Measurements from ENCODE around the gene NFIB. TPM values are rescaled to one million over a fixed set of nuclear protein-coding genes. Genes with fewer than 3 reads are reported as not detected.

Gene NFIB
- total RNA-seq, 1 donor from 2014 or later: 104 TPM

GRCh38 chr9:14170392-14170931 is 143.5 kb downstream of the NFIB start:
- no peak for DNase-seq (ENCODE audit: low spot score in 2 of 2)
- FAIRE-seq: no peak

GRCh38 chr9:14168381-14168780 is 145.6 kb downstream of the NFIB start:
- DNase-seq (ENCODE audit: low spot score in 2 of 2) (no peak), FAIRE-seq (no peak)

GRCh38 chr9:14165376-14166035 is 148.4 kb downstream of the NFIB start:
- FAIRE-seq (no peak), DNase-seq (ENCODE audit: low spot score in 2 of 2) (no peak)

DNA sequence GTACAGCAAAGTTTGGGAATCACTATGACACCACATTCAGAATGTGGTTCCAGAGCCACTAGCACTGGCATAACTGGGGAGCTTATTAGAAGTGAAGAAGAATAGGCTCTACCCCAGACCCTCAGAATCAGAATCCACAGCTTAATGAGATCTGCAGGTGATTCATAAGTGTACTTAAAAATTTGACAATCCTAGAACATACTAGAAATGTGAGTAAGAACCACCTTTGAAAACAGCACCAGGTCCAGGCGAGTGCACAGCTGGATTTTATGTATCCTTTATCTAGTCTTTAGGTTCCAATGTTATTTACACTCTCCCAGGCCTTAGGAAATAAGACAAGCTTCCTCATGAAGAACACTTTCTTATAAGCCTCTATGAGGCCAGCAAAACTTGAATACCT is 149.0 kb downstream of the NFIB start:
- DNase-seq (ENCODE audit: low spot score in 2 of 2) (no peak), FAIRE-seq (no peak)

DNA sequence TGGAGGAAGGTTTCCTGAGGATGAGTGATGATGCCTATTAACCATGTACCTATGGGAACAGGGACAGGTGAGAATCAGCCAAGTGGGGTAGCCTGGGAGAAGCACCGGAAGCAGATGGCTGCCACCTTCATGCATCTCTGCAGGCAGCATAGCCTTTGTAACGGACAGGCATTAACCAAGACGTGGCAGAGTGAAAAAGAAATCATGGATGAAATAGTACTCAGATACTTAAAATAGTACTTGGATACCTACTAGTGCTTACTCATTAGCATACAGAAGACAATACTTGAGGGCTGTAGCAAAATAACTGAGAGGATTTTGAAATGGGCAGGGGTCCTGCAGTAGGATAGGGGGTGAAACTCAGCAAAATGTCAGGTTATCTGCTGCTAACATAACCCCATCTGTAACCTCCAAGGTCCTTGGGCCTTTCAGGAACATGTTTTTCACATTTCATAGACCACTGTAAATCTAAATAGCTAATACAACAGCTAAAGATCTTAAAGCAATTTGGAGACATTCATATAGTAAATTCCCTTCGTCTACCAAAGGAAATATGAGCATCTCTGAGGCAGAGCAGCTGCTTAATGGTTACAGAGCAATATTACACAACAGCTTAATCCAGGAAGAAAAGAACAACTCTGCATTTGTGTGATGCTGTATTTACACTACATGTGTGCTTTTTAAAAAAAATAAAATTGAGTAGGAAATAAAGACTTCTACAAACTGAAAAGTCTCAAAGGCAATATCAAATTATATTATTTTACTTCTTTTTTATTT is 154.3 kb downstream of the NFIB start:
- DNase-seq (ENCODE audit: low spot score in 2 of 2): no peak
- no peak for FAIRE-seq

GRCh38 chr9:14158916-14159315 is 155.0 kb downstream of the NFIB start:
- DNase-seq (ENCODE audit: low spot score in 2 of 2): no peak

DNA sequence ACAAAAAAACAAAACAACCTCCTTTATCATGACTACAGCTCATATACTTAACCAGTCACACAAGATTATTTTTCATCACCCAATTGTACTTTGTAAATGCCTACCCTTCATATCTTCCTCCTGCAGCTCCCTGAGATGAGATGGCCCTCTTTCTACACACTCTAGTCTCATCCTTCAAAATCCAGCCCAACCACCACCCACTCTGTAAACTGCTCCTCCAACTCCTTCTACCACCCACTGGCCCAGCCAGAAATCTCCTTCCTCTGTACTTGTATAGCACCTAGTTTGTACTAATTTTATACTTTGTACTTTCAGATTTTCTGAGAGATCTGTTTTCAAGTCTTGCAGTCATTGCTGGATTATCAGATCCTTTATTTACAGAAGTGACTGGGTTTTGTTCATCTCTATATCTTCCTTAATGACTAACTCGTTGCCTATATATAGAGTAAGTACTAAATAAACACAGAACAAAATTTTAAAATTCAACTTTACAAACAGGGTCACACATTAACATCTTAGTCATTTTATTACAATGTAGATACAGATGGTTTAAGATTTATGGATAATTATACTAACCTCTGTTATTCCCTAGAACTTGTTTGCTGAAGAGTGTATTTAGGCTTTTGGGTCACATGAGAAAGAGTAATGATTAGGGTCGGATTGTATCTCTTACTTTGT is 155.7 kb downstream of the NFIB start:
- FAIRE-seq (no peak), DNase-seq (ENCODE audit: low spot score in 2 of 2) (no peak)

More at GRCh38 chr9:14158916-14159315, 155.0 kb downstream of the NFIB start:
- FAIRE-seq: peak; percentile 48

- DNase-seq (ENCODE audit: low spot score in 2 of 2): no peak
These were observed 156.8 kb downstream of the NFIB start for GRCh38 chr9:14157191-14157590.

GRCh38 chr9:14156046-14156445 is 157.9 kb downstream of the NFIB start:
- FAIRE-seq (no peak), DNase-seq (ENCODE audit: low spot score in 2 of 2) (no peak)

More at GRCh38 chr9:14157191-14157590, 156.8 kb downstream of the NFIB start:
- FAIRE-seq: no peak

- DNase-seq (ENCODE audit: low spot score in 2 of 2) (no peak), FAIRE-seq (no peak)
These were observed 158.7 kb downstream of the NFIB start for GRCh38 chr9:14155237-14155636.

- FAIRE-seq: no peak
- DNase-seq (ENCODE audit: low spot score in 2 of 2): no peak
These were observed 160.6 kb downstream of the NFIB start for GRCh38 chr9:14153310-14153720.

- no peak for DNase-seq (ENCODE audit: low spot score in 2 of 2)
- no peak for FAIRE-seq
These were observed 162.5 kb downstream of the NFIB start for GRCh38 chr9:14151451-14151850.

- DNase-seq (ENCODE audit: low spot score in 2 of 2) (no peak), FAIRE-seq (no peak)
These were observed 165.3 kb downstream of the NFIB start for GRCh38 chr9:14148501-14149103.

- DNase-seq (ENCODE audit: low spot score in 2 of 2) (no peak), FAIRE-seq (no peak)
These were observed 166.2 kb downstream of the NFIB start for GRCh38 chr9:14147738-14148137.

DNA sequence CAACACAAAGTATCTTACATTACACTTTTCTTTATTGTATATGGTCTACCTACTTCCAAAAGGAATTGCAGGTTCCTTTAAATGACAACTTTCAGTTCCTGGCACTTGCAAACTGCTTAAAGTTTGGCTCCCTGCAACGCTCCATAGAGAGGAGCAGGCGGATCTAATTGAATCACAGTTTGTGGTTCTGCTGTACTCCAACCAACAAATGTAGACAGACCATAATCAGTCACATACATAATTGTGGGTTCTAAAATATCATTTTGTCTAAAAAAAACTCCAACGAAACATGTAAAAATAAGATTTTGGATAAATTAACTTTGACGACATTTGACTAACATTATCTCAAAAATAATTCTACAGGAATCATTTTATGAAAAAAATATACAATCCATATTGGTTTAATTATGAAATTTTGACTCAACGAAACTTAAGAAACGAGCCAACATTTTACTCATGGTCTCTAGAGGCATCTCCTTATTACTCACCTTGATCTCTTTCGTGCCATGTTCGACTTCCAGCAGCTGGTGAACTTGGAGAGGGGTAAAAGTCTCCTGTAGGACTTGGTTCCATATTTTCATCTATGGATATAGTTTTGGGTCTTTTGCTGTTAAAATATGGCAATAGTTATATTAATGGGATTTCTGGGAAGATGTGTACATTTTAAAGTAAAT is 167.6 kb downstream of the NFIB start:
- DNase-seq (ENCODE audit: low spot score in 2 of 2) (no peak), FAIRE-seq (peak; percentile 69)

GRCh38 chr9:14144215-14144614 is 169.7 kb downstream of the NFIB start:
- no peak for FAIRE-seq
- DNase-seq (ENCODE audit: low spot score in 2 of 2): no peak

- DNase-seq (ENCODE audit: low spot score in 2 of 2): no peak
- no peak for FAIRE-seq
These were observed 172.2 kb downstream of the NFIB start for GRCh38 chr9:14141699-14142098.

DNA sequence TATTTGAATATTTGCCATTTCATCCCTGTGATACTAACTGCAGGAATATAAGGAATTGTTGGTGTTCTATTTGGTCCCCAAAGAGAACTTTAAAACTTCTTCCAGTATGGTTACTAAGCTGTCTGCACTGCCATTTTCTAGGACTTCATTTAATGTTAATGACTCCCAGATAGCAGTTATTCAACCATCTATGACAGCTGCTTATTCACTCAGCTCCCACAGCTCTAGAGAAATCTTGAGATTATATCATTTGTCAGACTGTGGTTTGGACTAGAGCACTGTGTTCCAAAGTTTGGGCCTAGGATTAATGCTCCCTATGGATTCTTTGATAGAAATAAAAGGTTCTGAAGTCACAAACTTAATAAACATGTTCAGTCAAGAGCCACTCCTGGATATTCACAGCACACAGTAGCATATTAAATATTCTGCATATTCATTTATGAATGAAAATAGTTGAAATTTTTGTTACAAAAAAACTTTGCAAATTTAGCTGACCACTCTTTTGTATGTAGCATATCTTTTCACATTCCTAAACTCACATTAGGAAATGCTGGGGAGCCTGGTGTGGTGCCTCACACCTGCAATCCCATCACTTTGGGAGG is 173.7 kb downstream of the NFIB start:
- DNase-seq (ENCODE audit: low spot score in 2 of 2) (no peak), FAIRE-seq (no peak)

- DNase-seq (ENCODE audit: low spot score in 2 of 2): no peak
- no peak for FAIRE-seq
These were observed 174.7 kb downstream of the NFIB start for GRCh38 chr9:14139287-14139686.
